KBM-7 (cell line): Measurements from ENCODE around the gene ZNF605.
"Not testable (repeated sequence)": the region's sequence is repeated elsewhere in the genome, so short reads cannot be mapped to it uniquely, and the experiment has no call there.

Experiments used
- DNase-seq: peaks from one replicate; pipeline ENCODE4 v3.0.0-alpha.2; 2015
- in situ Hi-C: fragments of 300-500 bp; cut with MboI; formaldehyde crosslinking; loops from 2 replicates; pipeline ENCODE4 v1.14.3; 2020; ENCODE audit warnings: low sequenced_read_pairs, low pct_unique_long_range_greater_than_20kb, mixed read lengths

ZNF605 gene

DNA sequence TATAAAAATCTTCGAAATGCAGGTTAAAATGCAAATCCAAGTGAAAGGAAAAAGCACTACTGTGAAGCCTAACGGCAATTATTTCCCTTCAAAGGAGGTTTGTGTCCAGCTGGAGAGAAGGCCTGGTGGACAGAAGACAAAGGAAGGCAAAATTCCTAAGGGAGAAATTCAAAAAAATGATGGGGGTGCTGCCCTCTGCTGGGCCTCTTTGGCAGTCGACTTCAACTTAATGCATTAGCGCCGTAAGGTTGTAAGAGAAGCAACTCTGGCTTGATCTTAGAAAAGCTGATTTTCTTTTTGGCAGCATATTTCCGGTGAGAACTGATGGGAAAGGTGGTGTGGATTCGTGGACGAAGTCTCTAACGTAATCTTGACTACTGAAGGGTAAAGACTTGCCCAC, 34.4 kb downstream of the ZNF605 start:
- in situ Hi-C loops, result no loop called here

GRCh38 chr12:132918680-132919079, 37.4 kb downstream of the ZNF605 start:
- DNase-seq, result no peak
- in situ Hi-C loops, result no loop called here

More for the DNA sequence above, 34.4 kb downstream of the ZNF605 start:
- peak; percentile 25 for DNase-seq

DNA sequence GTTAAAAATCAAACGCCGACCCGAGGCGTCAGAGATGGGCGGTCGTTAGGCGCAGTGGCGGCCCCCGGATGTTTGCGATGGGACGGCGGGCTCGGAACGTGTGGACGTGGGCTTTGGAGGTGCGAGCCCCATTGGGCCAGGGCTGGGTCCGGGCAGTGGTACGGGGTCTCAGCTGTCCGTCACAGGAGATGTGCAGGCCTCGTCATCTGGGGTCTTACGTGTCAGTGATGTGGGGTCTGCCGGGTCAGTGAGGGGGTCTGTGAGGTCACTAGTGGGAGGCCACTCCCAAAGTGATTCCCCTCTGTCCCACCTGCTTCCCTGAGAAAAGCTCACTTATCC, 47.1 kb downstream of the ZNF605 start:
- no peak for DNase-seq
- in situ Hi-C loops, result no loop called here

DNA sequence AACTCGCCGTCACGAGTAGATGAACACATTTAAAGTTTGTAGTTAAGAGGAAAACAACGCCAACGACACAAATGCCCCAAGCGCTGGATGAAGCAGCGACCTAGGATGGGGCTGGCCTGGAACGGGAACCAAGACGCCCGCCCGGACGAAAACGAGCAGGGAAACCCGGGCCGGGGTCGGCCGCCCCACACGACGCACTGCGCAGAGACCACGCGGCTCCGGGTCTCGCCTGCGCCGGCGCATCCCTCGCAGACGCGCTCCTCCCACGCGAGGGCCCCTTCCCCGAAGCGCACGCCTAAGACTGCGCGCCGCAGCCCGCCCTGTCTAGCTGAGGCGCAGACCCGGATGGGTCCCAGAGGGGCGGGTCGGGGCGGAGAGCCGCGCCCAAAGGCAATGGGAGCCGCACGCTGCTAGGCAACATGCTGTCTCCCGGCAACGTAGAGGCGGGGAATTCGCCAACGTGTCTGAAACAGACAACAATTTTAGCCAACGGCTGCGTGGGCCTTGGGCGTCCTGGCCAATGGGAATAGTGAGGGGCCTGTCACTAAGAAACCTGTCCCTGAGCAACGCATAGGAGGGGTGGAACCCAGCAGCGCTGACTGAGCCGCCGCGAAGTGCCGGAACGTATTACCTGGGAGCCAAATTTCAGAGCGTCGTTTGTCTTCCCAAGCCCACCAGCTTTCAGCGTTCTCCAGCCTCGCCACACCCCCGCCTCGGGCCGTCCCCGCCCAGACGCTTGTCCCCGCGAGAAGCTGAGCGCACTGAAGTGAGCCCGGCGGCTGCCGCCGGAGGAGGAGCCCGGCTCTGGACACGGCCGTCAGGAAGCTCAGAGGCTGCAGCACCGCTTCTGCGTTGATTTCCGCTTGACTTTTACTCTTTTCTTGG, 47.7 kb downstream of the ZNF605 start:
- in situ Hi-C loops, result no loop called here
- no peak for DNase-seq

- in situ Hi-C loops, DNase-seq: not testable (repeated sequence)
These were observed 48.3 kb downstream of the ZNF605 start for GRCh38 chr12:132907789-132908144.

GRCh38 chr12:132907216-132907615, 48.9 kb downstream of the ZNF605 start:
- in situ Hi-C loops, result no loop called here
- no peak for DNase-seq

- in situ Hi-C loops, result no loop called here
- no peak for DNase-seq
These were observed 51.3 kb downstream of the ZNF605 start for GRCh38 chr12:132904718-132905328.

- DNase-seq, result no peak
- in situ Hi-C loops, result no loop called here
These were observed 57.1 kb downstream of the ZNF605 start for GRCh38 chr12:132899033-132899432.

DNA sequence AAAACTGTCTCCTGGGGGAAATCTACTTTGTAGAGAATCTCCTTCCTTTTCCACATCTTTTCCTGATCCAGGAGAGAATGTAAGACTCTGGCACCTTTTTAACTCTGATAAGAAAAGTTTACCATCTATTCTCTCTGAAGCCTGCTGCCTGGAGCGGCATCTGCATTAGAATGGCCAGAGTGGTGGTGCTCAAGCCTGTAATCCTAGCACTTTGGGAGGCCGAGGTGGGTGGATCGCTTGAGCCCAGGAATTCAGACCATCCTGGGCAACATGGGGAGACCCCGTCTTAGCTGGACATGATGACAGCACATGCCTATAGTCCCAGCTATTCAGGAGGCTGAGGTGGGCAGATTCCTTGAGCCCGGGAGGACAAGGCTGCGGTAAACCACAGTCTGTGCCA, 67.3 kb downstream of the ZNF605 start:
- in situ Hi-C loops, result no loop called here
- no peak for DNase-seq

DNA sequence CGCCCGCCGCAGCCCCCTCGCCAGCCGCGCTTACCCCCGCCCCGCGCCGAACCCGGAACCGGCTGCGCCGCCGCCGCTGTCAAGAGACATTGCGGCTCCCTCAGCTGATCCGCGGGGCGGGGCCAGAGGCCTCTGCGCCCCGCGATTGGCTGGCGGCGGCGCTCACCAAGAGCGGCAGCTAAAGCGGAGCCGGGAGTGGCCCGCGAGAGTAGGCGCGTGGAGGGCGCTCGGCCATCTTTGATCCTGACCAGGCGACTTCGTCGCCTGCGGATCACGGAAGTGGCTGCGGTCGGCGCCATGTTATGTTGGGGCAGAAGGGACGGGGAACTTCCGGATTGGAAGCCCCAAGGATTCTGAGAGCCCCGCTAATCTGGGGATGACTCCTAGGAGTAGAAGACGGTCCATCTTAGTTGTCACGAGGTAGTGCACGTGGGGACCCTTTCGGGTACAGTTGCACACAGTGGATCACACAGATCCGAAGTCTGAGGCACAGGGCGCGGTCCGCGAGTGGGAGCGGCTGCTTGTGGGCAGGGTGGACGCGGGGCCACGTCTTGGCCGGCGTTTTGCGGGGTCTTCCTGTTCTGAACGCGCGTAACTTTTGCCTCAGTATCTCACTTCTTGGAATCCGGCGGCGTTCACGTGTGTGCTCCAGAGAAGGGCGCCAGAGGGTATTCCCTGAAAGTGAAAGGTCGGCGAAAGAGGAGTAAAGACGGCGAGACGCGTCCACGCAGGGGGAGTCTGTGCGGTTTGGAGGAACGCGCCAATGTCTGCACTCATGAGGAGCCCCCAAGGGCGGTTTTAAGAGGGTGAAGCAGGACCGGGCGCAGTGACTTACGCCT, 68.4 kb downstream of the ZNF605 start, which contains the start of gene CHFR:
Gene CHFR (minus strand): TSS at position 93 of the 839 bp plus-strand sequence. CDS start 277 bp downstream, outside the sequence.
- in situ Hi-C loops, result no loop called here
- no peak for DNase-seq

GRCh38 chr12:132886529-132887477, 69.3 kb downstream of the ZNF605 start:
- no peak for DNase-seq
- in situ Hi-C loops, result no loop called here

GRCh38 chr12:132881818-132882217, 74.3 kb downstream of the ZNF605 start:
- in situ Hi-C loops, result no loop called here
- DNase-seq, result no peak

- DNase-seq, in situ Hi-C loops: not testable (repeated sequence)
These were observed 81.5 kb downstream of the ZNF605 start for GRCh38 chr12:132874620-132875019.

GRCh38 chr12:132874175-132874574, 81.9 kb downstream of the ZNF605 start:
- no peak for DNase-seq

DNA sequence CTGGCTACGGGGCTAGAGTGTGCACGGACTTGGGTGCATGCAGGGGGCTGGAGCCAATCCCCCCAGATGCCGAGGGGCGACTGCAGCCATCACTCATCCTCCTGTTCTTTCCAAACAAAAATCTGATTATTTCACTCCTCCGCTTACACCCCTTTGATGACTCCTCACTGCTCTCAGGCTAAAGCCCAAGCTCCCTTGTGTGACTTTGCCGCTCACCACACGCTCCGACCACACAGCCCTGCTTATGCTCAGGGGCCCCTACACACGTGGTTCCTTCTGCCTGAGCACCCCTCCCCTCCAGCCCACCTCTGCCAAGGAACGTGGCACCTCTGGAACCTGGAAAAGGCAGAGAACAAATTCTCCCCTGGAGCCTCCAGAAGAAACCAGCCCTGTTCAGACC, 82.4 kb downstream of the ZNF605 start:
- no peak for DNase-seq
- in situ Hi-C loops, result no loop called here

More at GRCh38 chr12:132874175-132874574, 81.9 kb downstream of the ZNF605 start:
- in situ Hi-C loops, result no loop called here

DNA sequence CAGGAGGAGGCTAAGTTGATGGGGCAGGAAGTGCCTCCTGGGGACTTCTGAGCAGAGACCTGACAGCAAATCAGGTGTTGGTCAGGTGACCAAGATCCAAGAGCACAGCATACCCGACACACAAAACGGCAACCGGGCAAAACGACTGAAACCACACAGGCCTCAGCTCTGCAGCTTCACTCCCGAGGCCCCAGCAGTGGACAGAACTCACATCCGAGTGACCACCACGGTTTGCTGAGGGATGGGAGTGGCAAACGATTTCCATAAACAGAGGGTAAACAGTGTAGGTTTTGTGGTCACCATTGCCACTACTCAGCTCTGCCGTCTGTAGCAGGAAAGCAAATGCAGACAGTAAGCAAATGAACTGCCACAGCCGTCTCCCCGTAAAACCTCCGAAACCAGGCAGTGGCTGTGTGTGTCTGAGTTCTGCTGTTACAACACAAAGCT, 83.1 kb downstream of the ZNF605 start:
- in situ Hi-C loops, result no loop called here
- no peak for DNase-seq

- no peak for DNase-seq
- in situ Hi-C loops, result no loop called here
These were observed 83.8 kb downstream of the ZNF605 start for GRCh38 chr12:132872073-132872855.

DNA sequence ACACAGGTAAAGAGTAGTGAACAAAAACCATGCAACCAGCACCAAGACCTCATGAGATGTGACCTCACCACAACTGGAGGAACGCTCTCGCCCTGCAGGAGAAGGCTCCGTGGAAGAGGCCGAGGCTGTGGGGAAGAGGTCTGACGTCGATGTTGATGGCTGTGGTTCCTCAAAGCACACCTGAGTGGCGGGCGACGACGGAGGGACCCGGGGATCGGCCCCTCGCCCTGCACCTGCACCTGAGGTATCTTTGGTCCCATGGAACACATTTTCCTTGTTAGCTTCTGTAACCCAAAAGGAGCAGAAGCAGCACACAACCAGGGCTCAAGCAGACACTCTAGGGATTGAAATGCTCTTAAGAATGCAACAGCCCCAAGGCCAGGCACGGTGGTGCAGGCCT, 86.6 kb downstream of the ZNF605 start:
- in situ Hi-C loops, result no loop called here
- DNase-seq, result no peak
